ENCODE measurements around the gene POLK.

POLK gene

GRCh38 chr5:75509546-75509945 lies 2.1 kb upstream of the POLK start:
- Histone ChIP-seq H3K4me3 (ENCODE audit: control insufficient read depth in 1 of 7, extremely low read depth in 1 of 7, insufficient read depth in 4 of 7, low read depth in 2 of 7, low read length in 6 of 7) (peak overlapping the region in 6 of 7 experiments; percentile 69 to 97 (median 92)), H3K36me3 (ENCODE audit: control insufficient read depth in 4 of 4, insufficient read depth in 4 of 4, low read length in 3 of 4) (peaks cover 3 to 9% (median 5%) of the 10 kb centered on the region in 4 experiments), H3K27me3 (replicated peaks in 2 of 5; ENCODE audit: control insufficient read depth in 4 of 5, insufficient read depth in 5 of 5, low read length in 4 of 5) (no peaks in the 10 kb centered on the region), H3K4me1 (ENCODE audit: control extremely low read depth in 1 of 4, control insufficient read depth in 4 of 4, insufficient read depth in 4 of 4, low read length in 3 of 4) (peaks cover 2 to 36% (median 19%) of the 10 kb centered on the region in 4 experiments), H3K9me3 (ENCODE audit: control extremely low read depth in 1 of 5, control insufficient read depth in 4 of 5, insufficient read depth in 2 of 5, low read depth in 1 of 5, low read length in 4 of 5) (peaks cover 0 to 7% (median 0%) of the 10 kb centered on the region in 5 experiments), H3K27ac (ENCODE audit: insufficient read depth in 1 of 2, low read depth in 1 of 2, low read length in 2 of 2, poor library complexity in 1 of 2, severe bottlenecking in 2 of 2) (peak overlapping the region in 1 of 2 experiments; percentile 92)
- peak in 2 of 3 donors; percentile 7 to 21 for DNase-seq
- ChIA-PET CTCF (interaction anchor here (1.9 kb wide), 1 partner anchor 160 kb away, joined by 5 read pairs; no protein-coding TSS in a partner anchor), POLR2A (no interaction called here)
- 54% methylated on average over 2 of the region's 4 CpGs for WGBS (ENCODE audit: insufficient coverage)

DNA sequence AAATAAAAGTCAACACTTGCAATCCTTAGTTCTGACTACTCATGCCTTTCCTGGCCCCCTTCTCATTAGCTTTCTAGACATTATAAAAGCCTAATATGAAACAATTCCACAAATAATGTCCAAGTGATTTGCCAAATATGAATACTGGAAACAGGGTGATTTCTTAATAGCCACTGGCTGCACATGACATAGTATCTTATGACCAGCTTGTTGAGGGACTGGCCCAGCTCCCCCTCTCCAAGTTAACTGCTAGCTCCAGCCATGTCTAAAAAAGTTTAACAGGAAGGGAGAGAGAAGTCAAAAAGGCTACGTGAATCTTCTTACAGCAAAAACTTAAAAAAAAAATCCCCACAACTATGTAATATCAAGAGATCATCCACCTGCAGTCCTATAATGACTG lies 1.7 kb upstream of the POLK start:
- Histone ChIP-seq H3K4me3 (ENCODE audit: control insufficient read depth in 1 of 7, extremely low read depth in 1 of 7, insufficient read depth in 4 of 7, low read depth in 2 of 7, low read length in 6 of 7) (peak overlapping the region in 6 of 7 experiments; percentile 69 to 97 (median 92)), H3K27ac (ENCODE audit: insufficient read depth in 1 of 2, low read depth in 1 of 2, low read length in 2 of 2, poor library complexity in 1 of 2, severe bottlenecking in 2 of 2) (peak overlapping the region; percentile 54 to 92), H3K9me3 (ENCODE audit: control extremely low read depth in 1 of 5, control insufficient read depth in 4 of 5, insufficient read depth in 2 of 5, low read depth in 1 of 5, low read length in 4 of 5) (peaks cover 0 to 7% (median 0%) of the 10 kb centered on the region in 5 experiments), H3K27me3 (replicated peaks in 2 of 5; ENCODE audit: control insufficient read depth in 4 of 5, insufficient read depth in 5 of 5, low read length in 4 of 5) (no peaks in the 10 kb centered on the region), H3K36me3 (ENCODE audit: control insufficient read depth in 4 of 4, insufficient read depth in 4 of 4, low read length in 3 of 4) (peaks cover 1 to 6% (median 5%) of the 10 kb centered on the region in 4 experiments), H3K4me1 (ENCODE audit: control extremely low read depth in 1 of 4, control insufficient read depth in 4 of 4, insufficient read depth in 4 of 4, low read length in 3 of 4) (peaks cover 2 to 36% (median 19%) of the 10 kb centered on the region in 4 experiments)
- peak in 2 of 3 donors; percentile 48 to 52 for DNase-seq
- WGBS (ENCODE audit: insufficient coverage), result no CpG with 5 or more reads among the region's 1 CpG
- POLR2A ChIA-PET, result no interaction called here
- CTCF ChIA-PET, result interaction anchor here (1.9 kb wide), 1 partner anchor 159 kb away, joined by 5 read pairs; no protein-coding TSS in a partner anchor

DNA sequence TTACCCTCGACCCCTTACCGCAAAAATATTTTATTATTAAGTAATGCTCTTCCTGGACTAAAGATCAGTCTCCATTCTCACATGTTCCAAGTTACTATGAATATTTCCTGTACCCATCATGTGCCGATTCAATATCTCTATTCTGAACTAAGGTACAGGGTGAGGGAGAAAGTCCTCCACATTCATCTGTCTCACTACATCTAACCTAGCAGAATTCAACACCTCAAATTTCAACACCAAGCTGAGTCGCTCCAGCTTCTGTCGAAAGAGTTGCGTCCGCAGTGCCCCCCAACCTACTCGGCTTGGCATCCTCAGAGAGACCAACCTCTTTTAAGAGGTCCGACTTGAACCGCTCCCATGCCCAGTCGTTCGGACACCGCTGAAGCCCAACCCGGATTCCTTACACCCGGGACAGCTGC lies 1.3 kb upstream of the POLK start:
- Histone ChIP-seq H3K4me3 (ENCODE audit: control insufficient read depth in 1 of 7, extremely low read depth in 1 of 7, insufficient read depth in 4 of 7, low read depth in 2 of 7, low read length in 6 of 7) (peak overlapping the region; percentile 69 to 97 (median 89)), H3K4me1 (ENCODE audit: control extremely low read depth in 1 of 4, control insufficient read depth in 4 of 4, insufficient read depth in 4 of 4, low read length in 3 of 4) (peaks cover 2 to 36% (median 19%) of the 10 kb centered on the region in 4 experiments), H3K36me3 (ENCODE audit: control insufficient read depth in 4 of 4, insufficient read depth in 4 of 4, low read length in 3 of 4) (peaks cover 2 to 4% (median 3%) of the 10 kb centered on the region in 4 experiments), H3K27ac (ENCODE audit: insufficient read depth in 1 of 2, low read depth in 1 of 2, low read length in 2 of 2, poor library complexity in 1 of 2, severe bottlenecking in 2 of 2) (peak overlapping the region; percentile 54 to 92), H3K9me3 (ENCODE audit: control extremely low read depth in 1 of 5, control insufficient read depth in 4 of 5, insufficient read depth in 2 of 5, low read depth in 1 of 5, low read length in 4 of 5) (peaks cover 0 to 7% (median 0%) of the 10 kb centered on the region in 5 experiments), H3K27me3 (replicated peaks in 2 of 5; ENCODE audit: control insufficient read depth in 4 of 5, insufficient read depth in 5 of 5, low read length in 4 of 5) (no peaks in the 10 kb centered on the region)
- ChIA-PET POLR2A (no interaction called here), CTCF (interaction anchor here (1.9 kb wide), 1 partner anchor 159 kb away, joined by 5 read pairs; no protein-coding TSS in a partner anchor)
- WGBS (ENCODE audit: insufficient coverage), result 0% methylated on average over 12 of the region's 15 CpGs
- DNase-seq, result peak in 2 of 3 donors; percentile 31 to 42

DNA sequence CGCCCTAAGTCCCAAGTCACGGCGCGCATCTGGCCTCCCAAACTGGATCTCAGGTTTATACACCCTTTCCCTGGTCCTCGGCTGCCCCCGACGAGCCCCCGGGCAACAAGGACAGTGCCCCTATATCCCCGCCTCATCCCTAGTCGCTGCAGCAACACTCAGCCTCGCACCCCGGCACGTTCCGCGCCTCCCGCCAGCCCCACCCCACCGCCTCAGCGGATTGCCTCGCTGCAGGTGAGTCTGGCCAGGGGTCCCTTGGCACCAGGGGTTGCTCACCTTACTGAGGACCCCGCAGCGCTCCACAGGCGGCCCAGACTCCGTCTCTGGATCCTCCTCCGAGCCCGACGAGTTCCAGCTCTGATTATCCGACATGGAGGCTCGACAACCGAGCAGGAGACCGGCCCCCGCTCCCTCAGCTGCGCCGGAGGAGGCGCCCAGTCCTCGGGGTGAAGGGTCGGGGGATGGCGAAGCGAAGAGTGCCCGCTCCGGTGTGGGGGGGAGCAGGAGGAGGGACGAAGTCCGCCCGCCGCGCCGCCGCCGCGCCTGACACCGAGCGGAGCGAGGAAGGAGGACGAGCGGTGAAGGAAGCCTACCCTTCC lies 756 bp upstream of the POLK start:
- peak; percentile 29 to 55 (median 40) for DNase-seq
- H3K27me3 ChIP-seq (replicated peaks in 2 of 5; ENCODE audit: control insufficient read depth in 4 of 5, insufficient read depth in 5 of 5, low read length in 4 of 5), result no peaks in the 10 kb centered on the region
- CTCF ChIA-PET, result interaction anchor here (1.9 kb wide), 1 partner anchor 158 kb away, joined by 5 read pairs; no protein-coding TSS in a partner anchor
- H3K9me3 ChIP-seq (ENCODE audit: control extremely low read depth in 1 of 5, control insufficient read depth in 4 of 5, insufficient read depth in 2 of 5, low read depth in 1 of 5, low read length in 4 of 5), result peaks cover 0 to 7% (median 0%) of the 10 kb centered on the region in 5 experiments
- peaks cover 0 to 2% (median under 1%) of the 10 kb centered on the region in 4 experiments for H3K36me3 ChIP-seq (ENCODE audit: control insufficient read depth in 4 of 4, insufficient read depth in 4 of 4, low read length in 3 of 4)
- peaks cover 2 to 36% (median 19%) of the 10 kb centered on the region in 4 experiments for H3K4me1 ChIP-seq (ENCODE audit: control extremely low read depth in 1 of 4, control insufficient read depth in 4 of 4, insufficient read depth in 4 of 4, low read length in 3 of 4)
- under 1% methylated on average over 51 of the region's 54 CpGs for WGBS (ENCODE audit: insufficient coverage)
- H3K4me3 ChIP-seq (ENCODE audit: control insufficient read depth in 1 of 7, extremely low read depth in 1 of 7, insufficient read depth in 4 of 7, low read depth in 2 of 7, low read length in 6 of 7), result peak overlapping the region; percentile 69 to 97 (median 89)
- peak overlapping the region; percentile 54 to 92 for H3K27ac ChIP-seq (ENCODE audit: insufficient read depth in 1 of 2, low read depth in 1 of 2, low read length in 2 of 2, poor library complexity in 1 of 2, severe bottlenecking in 2 of 2)
- POLR2A ChIA-PET, result interaction anchor here (1.2 kb wide), 1 partner anchor 174 kb away, joined by 3 read pairs; the partner anchor contains the start of gene HMGCR

DNA sequence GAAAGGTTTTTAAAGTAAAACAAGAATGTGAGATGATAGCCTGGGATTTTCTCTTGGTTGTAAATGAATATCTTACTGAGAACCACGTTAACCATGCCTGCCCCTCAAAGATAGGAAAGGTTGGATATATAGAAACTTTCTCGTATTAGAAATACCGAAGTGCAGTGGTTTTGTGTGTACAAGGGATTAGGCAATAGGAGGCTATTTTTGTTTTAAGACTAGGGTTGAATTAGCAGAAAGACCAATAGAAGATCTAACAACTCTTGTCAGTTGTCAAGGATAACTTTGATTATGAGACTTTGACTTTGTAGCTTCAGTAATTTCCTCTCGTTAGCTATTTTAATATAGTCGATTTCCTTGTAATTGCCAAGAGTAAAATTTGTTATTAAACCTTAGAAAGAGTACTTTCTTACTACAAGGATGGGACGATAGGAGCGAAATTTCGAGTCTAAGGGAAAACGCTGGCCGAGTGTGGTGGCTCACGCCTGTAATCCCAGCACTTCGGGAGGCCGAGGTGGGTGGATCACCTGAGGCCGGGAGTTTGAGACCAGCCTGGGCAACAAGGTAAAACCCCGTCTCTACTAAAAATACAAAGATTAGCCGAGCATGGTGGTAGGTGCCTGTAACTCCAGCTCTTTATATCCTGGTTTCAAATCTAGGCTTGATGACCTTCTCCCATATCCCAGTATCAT lies 838 bp downstream of the POLK start:
- ChIA-PET POLR2A (interaction anchor here (1.2 kb wide), 1 partner anchor 176 kb away, joined by 3 read pairs; the partner anchor contains the start of gene HMGCR), CTCF (interaction anchor here (0.6 to 1.3 kb wide), 5 partner anchors 8 to 762 kb away, joined by 3 to 4 read pairs (median 3); no protein-coding TSS in a partner anchor)
- no peak for DNase-seq
- Histone ChIP-seq H3K9me3 (ENCODE audit: control extremely low read depth in 1 of 5, control insufficient read depth in 4 of 5, insufficient read depth in 2 of 5, low read depth in 1 of 5, low read length in 4 of 5) (peaks cover 0 to 6% (median 0%) of the 10 kb centered on the region in 5 experiments), H3K27ac (ENCODE audit: insufficient read depth in 1 of 2, low read depth in 1 of 2, low read length in 2 of 2, poor library complexity in 1 of 2, severe bottlenecking in 2 of 2) (peak overlapping the region; percentile 80 to 92), H3K4me1 (ENCODE audit: control extremely low read depth in 1 of 4, control insufficient read depth in 4 of 4, insufficient read depth in 4 of 4, low read length in 3 of 4) (peaks cover 2 to 36% (median 19%) of the 10 kb centered on the region in 4 experiments), H3K4me3 (ENCODE audit: control insufficient read depth in 1 of 7, extremely low read depth in 1 of 7, insufficient read depth in 4 of 7, low read depth in 2 of 7, low read length in 6 of 7) (peak overlapping the region in 6 of 7 experiments; percentile 69 to 97 (median 92)), H3K36me3 (ENCODE audit: control insufficient read depth in 4 of 4, insufficient read depth in 4 of 4, low read length in 3 of 4) (peaks cover 0 to 6% (median under 1%) of the 10 kb centered on the region in 4 experiments), H3K27me3 (replicated peaks in 2 of 5; ENCODE audit: control insufficient read depth in 4 of 5, insufficient read depth in 5 of 5, low read length in 4 of 5) (no peaks in the 10 kb centered on the region)
- 85% methylated on average over 12 of the region's 16 CpGs for WGBS (ENCODE audit: insufficient coverage)

- Histone ChIP-seq H3K27me3 (replicated peaks in 2 of 5; ENCODE audit: control insufficient read depth in 4 of 5, insufficient read depth in 5 of 5, low read length in 4 of 5) (no peaks in the 10 kb centered on the region), H3K9me3 (ENCODE audit: control extremely low read depth in 1 of 5, control insufficient read depth in 4 of 5, insufficient read depth in 2 of 5, low read depth in 1 of 5, low read length in 4 of 5) (peaks cover 0 to 13% (median under 1%) of the 10 kb centered on the region in 5 experiments), H3K4me3 (ENCODE audit: control insufficient read depth in 1 of 7, extremely low read depth in 1 of 7, insufficient read depth in 4 of 7, low read depth in 2 of 7, low read length in 6 of 7) (no peak overlapping the region), H3K36me3 (ENCODE audit: control insufficient read depth in 4 of 4, insufficient read depth in 4 of 4, low read length in 3 of 4) (peaks cover 0 to 6% (median 2%) of the 10 kb centered on the region in 4 experiments), H3K27ac (ENCODE audit: insufficient read depth in 1 of 2, low read depth in 1 of 2, low read length in 2 of 2, poor library complexity in 1 of 2, severe bottlenecking in 2 of 2) (peak overlapping the region in 1 of 2 experiments; percentile 5), H3K4me1 (ENCODE audit: control extremely low read depth in 1 of 4, control insufficient read depth in 4 of 4, insufficient read depth in 4 of 4, low read length in 3 of 4) (peaks cover 2 to 33% (median 17%) of the 10 kb centered on the region in 4 experiments)
- ChIA-PET CTCF (no interaction called here), POLR2A (no interaction called here)
- DNase-seq, result no peak
- WGBS (ENCODE audit: insufficient coverage), result no CpG with 5 or more reads among the region's 1 CpG
Measured at GRCh38 chr5:75513841-75514240, 2.1 kb downstream of the POLK start.

Measured in common myeloid progenitor, CD34-positive (primary cell).